GM12878 (cell line): Measurements from ENCODE around the gene PFKFB3. TPM values are rescaled to one million over a fixed set of nuclear protein-coding genes. Genes with fewer than 3 reads are reported as not detected.

Experiments used
- ATAC-seq: fragments of 200-7000 bp; cut with Tn5 transposase; 3 replicates; pipeline ENCODE4 v1.9.1; 2020; ENCODE audit warnings: mild to moderate bottlenecking, moderate library complexity
- BruUV-seq: library from RNA; stranded (reverse); fragments of 400-500 nt; replicated peaks from 2 replicates; lab custom pipeline; 2021; lab: Mats Ljungman, UMichigan
- CTCF ChIA-PET: fragments of 300-600 bp; sonication (Branson Sonifier 250); formaldehyde crosslinking; extraction: SDS; loops from one replicate; lab custom pipeline; 2021; ENCODE audit warnings: inconsistent platforms; lab: Yijun Ruan, JAX
- POLR2A ChIA-PET: fragments of 350-600 bp; formaldehyde crosslinking; extraction: SDS; loops from one replicate; lab custom pipeline; 2021; ENCODE audit warnings: inconsistent platforms; lab: Charles Lee
- RAD21 ChIA-PET: fragments of 300-600 bp; sonication (Branson Sonifier 250); formaldehyde crosslinking; loops from one replicate; lab custom pipeline; 2023; ENCODE audit warnings: antibody characterized with exemption; ENCODE audit not compliant: unreplicated experiment; lab: Charles Lee
- SMC1A ChIA-PET: fragments of 300-600 bp; sonication (Branson Sonifier 250); formaldehyde crosslinking; loops from one replicate; lab custom pipeline; 2023; ENCODE audit not compliant: unreplicated experiment, uncharacterized antibody; lab: Charles Lee
- DNase-seq: peaks from one replicate; pipeline ENCODE4 v3.0.0-alpha.2; 2011; ENCODE audit warnings: low read depth, low spot score
- FAIRE-seq: peaks from 3 replicates; lab custom pipeline; 2011; peaks lifted over from hg19 to GRCh38; lab: Jason Lieb, UNC
- H2AFZ ChIP-seq: 2 replicates; pipeline ENCODE4 v1.6.0; 2011; ENCODE audit warnings: low read depth, low read length, control low read depth; ENCODE audit not compliant: control insufficient read depth
- H3K27ac ChIP-seq: 2 replicates; pipeline ENCODE4 v1.5.1; 2011; ENCODE audit warnings: control low read depth; ENCODE audit not compliant: control insufficient read depth, insufficient read depth
- H3K27me3 ChIP-seq, 2 experiments: replicated peaks in 1 of 2; 2 replicates each; pipeline versions ENCODE4 v1.6.0 to v1.6.1; 2011; ENCODE audit warnings: low read length in 1 of 2; ENCODE audit not compliant: control insufficient read depth in 2 of 2, insufficient read depth in 2 of 2
- H3K36me3 ChIP-seq, 2 experiments: 2 replicates each; pipeline ENCODE4 v1.5.1; 2011; ENCODE audit warnings: low read length in 1 of 2; ENCODE audit not compliant: control insufficient read depth in 2 of 2, insufficient read depth in 2 of 2
- H3K4me1 ChIP-seq: 2 replicates; pipeline ENCODE4 v1.6.1; 2011; ENCODE audit warnings: mild to moderate bottlenecking, low read length, moderate library complexity, mixed read lengths; ENCODE audit not compliant: control insufficient read depth, insufficient read depth
- H3K4me2 ChIP-seq: 2 replicates; pipeline ENCODE4 v1.6.0; 2011; ENCODE audit warnings: control low read depth; ENCODE audit not compliant: control insufficient read depth, insufficient read depth
- H3K4me3 ChIP-seq: fragments of 200-600 bp; sonication (generic); 2 replicates; pipeline ENCODE4 v1.5.1; 2016
- H3K79me2 ChIP-seq: 2 replicates; pipeline ENCODE4 v1.6.0; 2011; ENCODE audit warnings: low read length; ENCODE audit not compliant: control insufficient read depth, insufficient read depth
- H3K9ac ChIP-seq: 2 replicates; pipeline ENCODE4 v1.8.0; 2011; ENCODE audit warnings: low read length, control low read depth, mixed read lengths; ENCODE audit not compliant: control insufficient read depth, insufficient read depth
- H3K9me3 ChIP-seq: replicated peaks from 3 replicates; pipeline ENCODE4 v1.5.1; 2011; ENCODE audit warnings: mild to moderate bottlenecking, low read length; ENCODE audit not compliant: control insufficient read depth, insufficient read depth
- H4K20me1 ChIP-seq: 2 replicates; pipeline ENCODE4 v1.6.0; 2011; ENCODE audit not compliant: control insufficient read depth, insufficient read depth
- BCLAF1 ChIP-seq: fragments of 450-650 bp; IDR thresholded peaks from 2 replicates; pipeline ENCODE4 v1.6.1; 2017; ENCODE audit warnings: antibody characterized with exemption, mild to moderate bottlenecking, moderate library complexity
- CHD1 ChIP-seq: IDR thresholded peaks from 2 replicates; pipeline ENCODE4 v1.6.1; 2012; ENCODE audit warnings: low read depth, low read length, improper control_type of control experiment
- EED ChIP-seq: sonication (generic); IDR thresholded peaks from 2 replicates; pipeline ENCODE4 v1.6.1; 2016; ENCODE audit warnings: antibody characterized with exemption, low read depth
- PML ChIP-seq: IDR thresholded peaks from 2 replicates; pipeline ENCODE4 v1.6.1; 2012; ENCODE audit warnings: low read length, inconsistent platforms
- POLR2A ChIP-seq: IDR thresholded peaks from 2 replicates; pipeline ENCODE4 v1.6.1; 2011; ENCODE audit warnings: low read depth, mild to moderate bottlenecking, low read length
- SMARCA5 ChIP-seq: fragments of 450-650 bp; IDR thresholded peaks from 2 replicates; pipeline ENCODE4 v1.6.1; 2017; ENCODE audit warnings: mild to moderate bottlenecking
- ZNF622 ChIP-seq: fragments of 450-650 bp; IDR thresholded peaks from 2 replicates; pipeline ENCODE4 v1.6.1; 2017; ENCODE audit warnings: mild to moderate bottlenecking, inconsistent platforms
- WGBS: methylation state at CpG from one replicate; pipeline ENCODE4 v1.1.6; 2016; ENCODE audit warnings: low lambda C conversion rate; ENCODE audit not compliant: insufficient replicate concordance, insufficient coverage; ENCODE audit errors: missing lambda C conversion rate; 5-methylcytosine and 5-hydroxymethylcytosine counted together
- in situ Hi-C: fragments of 300-500 bp; cut with MboI; formaldehyde crosslinking; loops from 9 replicates; pipeline ENCODE4 v1.14.3; 2018; ENCODE audit warnings: mixed read lengths
- intact Hi-C: fragments of 100-400 bp; cut with micrococcal nuclease; formaldehyde crosslinking; loops from one replicate; pipeline ENCODE4 v1.14.2; 2022; ENCODE audit not compliant: unreplicated experiment
- polyA plus RNA-seq, 11 experiments: library from polyadenylated mRNA; depleted of rRNA in 4 of 11; unstranded in 6 of 11; stranded (reverse) in 5 of 11; fragments of >200 nt; fragmentation: Nextera tagmentation in 4 of 11; fragmentation: Illumina TruSeq in 1 of 11; extraction: Ambion mirVana in 4 of 11; extraction: Trizol in 1 of 11; gene quantifications; 1 replicate in 1 of 11; 2 replicates in 10 of 11; pipeline versions ENCODE4 v1.2.1 to v1.2.3, GENCODE V29; 2011 to 2016; ENCODE audit warnings: inconsistent platforms in 2 of 11, missing spikeins in 2 of 11, low read depth in 1 of 11
- total RNA-seq, 4 experiments: library from RNA; depleted of rRNA in 3 of 4; stranded (reverse); fragments of >200 nt in 3 of 4; fragmentation: Illumina TruSeq in 1 of 4; extraction: Trizol in 1 of 4; gene quantifications; 2 replicates each; pipeline versions ENCODE4 v1.2.1 to v1.2.3, GENCODE V29; 2013 to 2021

PFKFB3 gene
- total and polyA plus RNA-seq, 10 of the 15 experiments (the other 5 are each of a cell fraction or from before 2014, with no cell fraction given) = 1.6 to 46.7 (median 13.7) TPM

GRCh38 chr10:6164271-6165095 is 38.2 kb upstream of the PFKFB3 start:
- ChIA-PET RAD21 (interaction anchor here (0.7 to 1.4 kb wide), 8 partner anchors 14 to 242 kb away, joined by 3 to 7 read pairs (median 3); no protein-coding TSS in a partner anchor), CTCF (interaction anchor here (0.9 to 2.9 kb wide), 7 partner anchors 10 to 242 kb away, joined by 3 to 32 read pairs (median 7); partner anchors contain the start of gene PFKFB3), POLR2A (interaction anchor here (0.6 to 1.2 kb wide), 4 partner anchors 12 to 353 kb away, joined by 3 to 10 read pairs (median 6); partner anchors contain the start of gene PFKFB3), SMC1A (interaction anchor here (0.8 to 2.4 kb wide), 6 partner anchors 14 to 237 kb away, joined by 3 to 11 read pairs (median 5); partner anchors contain the start of gene PFKFB3)
- H3K9me3 ChIP-seq = no peaks in the 10 kb centered on the region
- WGBS = 12% methylated on average over 16 of the region's 16 CpGs
- FAIRE-seq = no peak
- H4K20me1 ChIP-seq = no peaks in the 10 kb centered on the region; the same call in 1 of the 2 replicates
- H3K4me2 ChIP-seq = peak overlapping the region; percentile 82
- peak overlapping the region; percentile 83 for H3K27ac ChIP-seq
- H3K4me3 ChIP-seq = peak overlapping the region; percentile 67
- H3K36me3 ChIP-seq = peaks cover 2 to 7% of the 10 kb centered on the region in 2 experiments; a peak in 3 of 4 replicates
- no peak for ATAC-seq
- intact Hi-C loops = no loop called here
- peak overlapping the region; percentile 96 for H3K9ac ChIP-seq
- in situ Hi-C loops = no loop called here
- DNase-seq = no peak
- H2AFZ ChIP-seq = no peak overlapping the region
- no TSS peak for BruUV-seq
- H3K79me2 ChIP-seq = peaks cover 38% of the 10 kb centered on the region
- TF ChIP-seq POLR2A = 0 out of 2 replicates have a peak, but pooled peaks have one; percentile 26
- TF ChIP-seq ZNF622 = no peak
- no peak for TF ChIP-seq CHD1
- TF ChIP-seq EED = no peak
- peak; percentile 19; the same call in 1 of the 2 replicates for TF ChIP-seq PML
- no peak for TF ChIP-seq BCLAF1
- TF ChIP-seq SMARCA5 = no peak
- H3K4me1 ChIP-seq = no peaks in the 10 kb centered on the region; the same call in 1 of the 2 replicates
- no peaks in the 10 kb centered on the region for H3K27me3 ChIP-seq
